ENCODE results near the gene PLCB1. TPM values are rescaled to one million over a fixed set of nuclear protein-coding genes. Genes with fewer than 3 reads are reported as not detected.
"Not testable (repeated sequence)": the region's sequence is repeated elsewhere in the genome, so short reads cannot be mapped to it uniquely, and the experiment has no call there.

The PLCB1 gene
- total and polyA plus RNA-seq, 2 donors (not counting 1 experiment from before 2014, with no cell fraction given) = 13.4 to 23.3 TPM

GRCh38 chr20:8373579-8373978, 241.5 kb downstream of the PLCB1 start:
- Histone ChIP-seq H2AFZ (ENCODE audit: low read length) (no peak overlapping the region), H4K20me1 (ENCODE audit: control insufficient read depth, extremely low read depth, insufficient read depth, low read length) (no peaks in the 10 kb centered on the region), H3K79me2 (ENCODE audit: control insufficient read depth, insufficient read depth, low read length) (no peaks in the 10 kb centered on the region), H3K4me2 (ENCODE audit: extremely low read depth, insufficient read depth, low read length) (no peak overlapping the region), H3K27ac (ENCODE audit: insufficient read depth, low read length) (no peak overlapping the region), H3K9ac (ENCODE audit: insufficient read depth, low read length) (no peak overlapping the region), H3K4me3 (replicated peaks in 1 of 4; ENCODE audit: control extremely low read depth in 1 of 4, insufficient read depth in 1 of 4, low read depth in 3 of 4, low read length in 4 of 4) (no peak overlapping the region), H3K27me3 (ENCODE audit: control insufficient read depth, insufficient read depth, low read length) (no peaks in the 10 kb centered on the region), H3K4me1 (ENCODE audit: control insufficient read depth, extremely low read depth, insufficient read depth, low read length) (no peaks in the 10 kb centered on the region), H3K36me3 (ENCODE audit: control insufficient read depth, insufficient read depth, low read length) (no peaks in the 10 kb centered on the region), H3K9me3 (ENCODE audit: control insufficient read depth, insufficient read depth, low read depth, low read length) (no peaks in the 10 kb centered on the region)
- DNase-seq (ENCODE audit: low read depth in 2 of 2) = no peak
- TF ChIP-seq EZH2 (IDR thresholded peaks at IDR 0.05; ENCODE audit: low read length, missing control alignments) = no peak
- TF ChIP-seq, protein P1, sequence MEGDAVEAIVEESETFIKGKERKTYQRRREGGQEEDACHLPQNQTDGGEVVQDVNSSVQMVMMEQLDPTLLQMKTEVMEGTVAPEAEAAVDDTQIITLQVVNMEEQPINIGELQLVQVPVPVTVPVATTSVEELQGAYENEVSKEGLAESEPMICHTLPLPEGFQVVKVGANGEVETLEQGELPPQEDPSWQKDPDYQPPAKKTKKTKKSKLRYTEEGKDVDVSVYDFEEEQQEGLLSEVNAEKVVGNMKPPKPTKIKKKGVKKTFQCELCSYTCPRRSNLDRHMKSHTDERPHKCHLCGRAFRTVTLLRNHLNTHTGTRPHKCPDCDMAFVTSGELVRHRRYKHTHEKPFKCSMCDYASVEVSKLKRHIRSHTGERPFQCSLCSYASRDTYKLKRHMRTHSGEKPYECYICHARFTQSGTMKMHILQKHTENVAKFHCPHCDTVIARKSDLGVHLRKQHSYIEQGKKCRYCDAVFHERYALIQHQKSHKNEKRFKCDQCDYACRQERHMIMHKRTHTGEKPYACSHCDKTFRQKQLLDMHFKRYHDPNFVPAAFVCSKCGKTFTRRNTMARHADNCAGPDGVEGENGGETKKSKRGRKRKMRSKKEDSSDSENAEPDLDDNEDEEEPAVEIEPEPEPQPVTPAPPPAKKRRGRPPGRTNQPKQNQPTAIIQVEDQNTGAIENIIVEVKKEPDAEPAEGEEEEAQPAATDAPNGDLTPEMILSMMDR (conservative IDR thresholded peaks at IDR 0.05 in 1 of 2, IDR thresholded peaks at IDR 0.05 in 1 of 2; ENCODE audit: low read depth in 1 of 2, low read length in 2 of 2) = no peak

DNA sequence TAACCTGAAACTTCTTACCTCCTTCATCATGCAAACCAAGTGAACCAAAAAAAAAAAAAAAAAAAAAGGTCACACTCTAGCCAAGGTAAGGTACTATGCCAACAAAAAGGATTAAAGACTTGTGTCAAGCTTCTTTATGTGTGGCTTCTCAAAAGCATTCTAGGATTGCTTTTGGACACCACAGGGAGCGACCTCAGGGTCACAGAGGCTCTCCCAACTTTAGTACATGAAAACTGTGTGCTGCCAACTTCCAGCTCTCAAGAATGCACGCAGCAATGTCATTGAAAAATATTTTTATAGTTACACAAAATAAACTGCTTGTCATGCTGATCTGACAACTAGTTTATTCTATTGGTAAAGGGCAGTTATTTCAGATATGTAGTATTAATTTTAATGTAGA, 243.8 kb downstream of the PLCB1 start:
- H3K9ac ChIP-seq (ENCODE audit: insufficient read depth, low read length) = no peak overlapping the region
- TF ChIP-seq, protein P1 (conservative IDR thresholded peaks at IDR 0.05 in 1 of 2, IDR thresholded peaks at IDR 0.05 in 1 of 2; ENCODE audit: low read depth in 1 of 2, low read length in 2 of 2) = no peak
- TF ChIP-seq EZH2 (IDR thresholded peaks at IDR 0.05; ENCODE audit: low read length, missing control alignments) = no peak
- H3K9me3 ChIP-seq (ENCODE audit: control insufficient read depth, insufficient read depth, low read depth, low read length) = no peaks in the 10 kb centered on the region
- DNase-seq (ENCODE audit: low read depth in 2 of 2) = peak in 1 of 2 donors; percentile 57
- no peak overlapping the region for H2AFZ ChIP-seq (ENCODE audit: low read length)
- H3K27me3 ChIP-seq (ENCODE audit: control insufficient read depth, insufficient read depth, low read length) = no peaks in the 10 kb centered on the region
- no peaks in the 10 kb centered on the region for H3K36me3 ChIP-seq (ENCODE audit: control insufficient read depth, insufficient read depth, low read length)
- no peak overlapping the region for H3K27ac ChIP-seq (ENCODE audit: insufficient read depth, low read length)
- H3K79me2 ChIP-seq (ENCODE audit: control insufficient read depth, insufficient read depth, low read length) = no peaks in the 10 kb centered on the region
- H3K4me3 ChIP-seq (replicated peaks in 1 of 4; ENCODE audit: control extremely low read depth in 1 of 4, insufficient read depth in 1 of 4, low read depth in 3 of 4, low read length in 4 of 4) = no peak overlapping the region
- no peaks in the 10 kb centered on the region for H3K4me1 ChIP-seq (ENCODE audit: control insufficient read depth, extremely low read depth, insufficient read depth, low read length)
- H3K4me2 ChIP-seq (ENCODE audit: extremely low read depth, insufficient read depth, low read length) = no peak overlapping the region
- no peaks in the 10 kb centered on the region for H4K20me1 ChIP-seq (ENCODE audit: control insufficient read depth, extremely low read depth, insufficient read depth, low read length)

- TF ChIP-seq, protein P1 (conservative IDR thresholded peaks at IDR 0.05 in 1 of 2, IDR thresholded peaks at IDR 0.05 in 1 of 2; ENCODE audit: low read depth in 1 of 2, low read length in 2 of 2) = no peak
- no peak for TF ChIP-seq EZH2 (IDR thresholded peaks at IDR 0.05; ENCODE audit: low read length, missing control alignments)
- Histone ChIP-seq H3K9me3 (ENCODE audit: control insufficient read depth, insufficient read depth, low read depth, low read length) (no peaks in the 10 kb centered on the region), H3K79me2 (ENCODE audit: control insufficient read depth, insufficient read depth, low read length) (no peaks in the 10 kb centered on the region), H3K4me2 (ENCODE audit: extremely low read depth, insufficient read depth, low read length) (no peak overlapping the region), H2AFZ (ENCODE audit: low read length) (no peak overlapping the region), H3K27ac (ENCODE audit: insufficient read depth, low read length) (no peak overlapping the region), H3K4me3 (replicated peaks in 1 of 4; ENCODE audit: control extremely low read depth in 1 of 4, insufficient read depth in 1 of 4, low read depth in 3 of 4, low read length in 4 of 4) (no peak overlapping the region), H3K36me3 (ENCODE audit: control insufficient read depth, insufficient read depth, low read length) (no peaks in the 10 kb centered on the region), H4K20me1 (ENCODE audit: control insufficient read depth, extremely low read depth, insufficient read depth, low read length) (no peaks in the 10 kb centered on the region), H3K4me1 (ENCODE audit: control insufficient read depth, extremely low read depth, insufficient read depth, low read length) (no peaks in the 10 kb centered on the region), H3K27me3 (ENCODE audit: control insufficient read depth, insufficient read depth, low read length) (no peaks in the 10 kb centered on the region), H3K9ac (ENCODE audit: insufficient read depth, low read length) (no peak overlapping the region)
- no peak for DNase-seq (ENCODE audit: low read depth in 2 of 2)
These were observed 244.9 kb downstream of the PLCB1 start for GRCh38 chr20:8376940-8377339.

GRCh38 chr20:8379125-8379524, 247.1 kb downstream of the PLCB1 start:
- not testable (repeated sequence) for H3K4me3 ChIP-seq (replicated peaks in 1 of 4; ENCODE audit: control extremely low read depth in 1 of 4, insufficient read depth in 1 of 4, low read depth in 3 of 4, low read length in 4 of 4); H3K36me3 ChIP-seq (ENCODE audit: control insufficient read depth, insufficient read depth, low read length); H3K27ac ChIP-seq (ENCODE audit: insufficient read depth, low read length); H3K4me1 ChIP-seq (ENCODE audit: control insufficient read depth, extremely low read depth, insufficient read depth, low read length); DNase-seq (ENCODE audit: low read depth in 2 of 2); H3K9ac ChIP-seq (ENCODE audit: insufficient read depth, low read length); H3K4me2 ChIP-seq (ENCODE audit: extremely low read depth, insufficient read depth, low read length); H3K27me3 ChIP-seq (ENCODE audit: control insufficient read depth, insufficient read depth, low read length); H3K9me3 ChIP-seq (ENCODE audit: control insufficient read depth, insufficient read depth, low read depth, low read length); H4K20me1 ChIP-seq (ENCODE audit: control insufficient read depth, extremely low read depth, insufficient read depth, low read length); H3K79me2 ChIP-seq (ENCODE audit: control insufficient read depth, insufficient read depth, low read length); H2AFZ ChIP-seq (ENCODE audit: low read length)
